AG04450 (cell line): ENCODE measurements around the gene MTMR12. TPM values are rescaled to one million over a fixed set of nuclear protein-coding genes. Genes with fewer than 3 reads are reported as not detected.

Experiments used
- CTCF ChIA-PET: fragments of 300-600, 350-600 bp; formaldehyde crosslinking; extraction: SDS; loops from one replicate; lab custom pipeline; 2022; ENCODE audit warnings: antibody characterized with exemption, inconsistent platforms; lab: Charles Lee
- POLR2A ChIA-PET: fragments of 350-600 bp; formaldehyde crosslinking; extraction: SDS; loops from one replicate; lab custom pipeline; 2021; ENCODE audit warnings: antibody characterized with exemption, inconsistent platforms; lab: Yijun Ruan, JAX
- DNase-seq: peaks from one replicate; pipeline ENCODE4 v3.0.0-alpha.2; 2011; ENCODE audit warnings: low read depth, low spot score
- H3K27ac ChIP-seq: one replicate; pipeline ENCODE4 v1.5.1; 2012; ENCODE audit warnings: low read depth, low read length, control low read depth
- H3K27me3 ChIP-seq: one replicate; pipeline ENCODE4 v1.6.0; 2012; ENCODE audit warnings: low read length; ENCODE audit not compliant: control insufficient read depth, insufficient read depth
- H3K4me3 ChIP-seq: 2 replicates; pipeline ENCODE4 v1.5.1; 2011; ENCODE audit warnings: mild to moderate bottlenecking, low read depth, low read length, control low read depth
- H3K9me3 ChIP-seq: 2 replicates; pipeline ENCODE4 v1.5.1; 2012; ENCODE audit warnings: low read length; ENCODE audit not compliant: control insufficient read depth, insufficient read depth
- CTCF ChIP-seq: IDR thresholded peaks from 2 replicates; pipeline ENCODE4 v1.5.1; 2011; ENCODE audit warnings: low read depth, low read length, control low read depth, inconsistent platforms
- polyA plus RNA-seq: library from polyadenylated mRNA; depleted of rRNA; stranded (reverse); fragments of >200 nt; gene quantifications from 2 replicates; pipeline ENCODE4 v1.2.3, GENCODE V29; 2011

Gene MTMR12
- polyA plus RNA-seq, 1 experiment = 20.8 TPM

GRCh38 chr5:32308946-32309345 is 3.8 kb downstream of the MTMR12 start:
- no peak overlapping the region for H3K27ac ChIP-seq
- DNase-seq = no peak
- CTCF ChIA-PET = no interaction called here

GRCh38 chr5:32307769-32308194 is 5.0 kb downstream of the MTMR12 start:
- POLR2A ChIA-PET = no interaction called here
- Histone ChIP-seq H3K4me3 (no peak overlapping the region), H3K27ac (no peak overlapping the region), H3K27me3 (no peaks in the 10 kb centered on the region), H3K9me3 (no peaks in the 10 kb centered on the region; the same call in 1 of the 2 replicates)
- no peak for TF ChIP-seq CTCF
- no peak for DNase-seq
- CTCF ChIA-PET = interaction anchor here (1.4 kb wide), 1 partner anchor 75 kb away, joined by 5 read pairs; no protein-coding TSS in a partner anchor

More at GRCh38 chr5:32308946-32309345, 3.8 kb downstream of the MTMR12 start:
- Histone ChIP-seq H3K4me3 (no peak overlapping the region), H3K9me3 (no peaks in the 10 kb centered on the region; the same call in 1 of the 2 replicates), H3K27me3 (no peaks in the 10 kb centered on the region)
- POLR2A ChIA-PET = no interaction called here
- no peak for TF ChIP-seq CTCF

GRCh38 chr5:32304622-32305021 is 8.1 kb downstream of the MTMR12 start:
- POLR2A ChIA-PET = no interaction called here
- Histone ChIP-seq H3K27me3 (no peaks in the 10 kb centered on the region), H3K9me3 (no peaks in the 10 kb centered on the region), H3K4me3 (no peak overlapping the region), H3K27ac (no peak overlapping the region)
- CTCF ChIA-PET = interaction anchor here (0.7 kb wide), 1 partner anchor 72 kb away, joined by 3 read pairs; no protein-coding TSS in a partner anchor
- DNase-seq = no peak
- TF ChIP-seq CTCF = no peak

- POLR2A ChIA-PET = interaction anchor here (0.6 kb wide), 1 partner anchor 305 kb away, joined by 3 read pairs; no protein-coding TSS in a partner anchor
- TF ChIP-seq CTCF = no peak
- CTCF ChIA-PET = interaction anchor here (0.7 kb wide), 1 partner anchor 72 kb away, joined by 6 read pairs; no protein-coding TSS in a partner anchor
- no peak for DNase-seq
- no peaks in the 10 kb centered on the region for H3K27me3 ChIP-seq
- H3K4me3 ChIP-seq = no peak overlapping the region
- H3K27ac ChIP-seq = no peak overlapping the region
- H3K9me3 ChIP-seq = no peaks in the 10 kb centered on the region
These were observed 9.0 kb downstream of the MTMR12 start for GRCh38 chr5:32303755-32304120.

GRCh38 chr5:32302835-32303754 is 9.6 kb downstream of the MTMR12 start:
- no peak overlapping the region for H3K27ac ChIP-seq
- DNase-seq = no peak
- ChIA-PET POLR2A (interaction anchor here (0.6 to 0.7 kb wide), 2 partner anchors 306 to 379 kb away, joined by 3 read pairs; no protein-coding TSS in a partner anchor), CTCF (interaction anchor here (0.7 kb wide), 1 partner anchor 71 kb away, joined by 6 read pairs; no protein-coding TSS in a partner anchor)
- no peak for TF ChIP-seq CTCF
- no peak overlapping the region for H3K4me3 ChIP-seq
- H3K9me3 ChIP-seq = no peaks in the 10 kb centered on the region
- H3K27me3 ChIP-seq = no peaks in the 10 kb centered on the region
